ENCODE data around the gene ARTN. TPM values are rescaled to one million over a fixed set of nuclear protein-coding genes. Genes with fewer than 3 reads are reported as not detected.
A peak's percentile ranks its signal among the peaks of the same experiment; 100 is the strongest.

ARTN gene
- total and polyA plus RNA-seq, 2 experiments from 2014 or later: 2.1 TPM; not detected in 1

- Histone ChIP-seq H3K27me3 (no peaks in the 10 kb centered on the region), H3K4me1 (ENCODE audit: insufficient read depth) (peaks cover 7% of the 10 kb centered on the region), H3K9me3 (ENCODE audit: low read depth) (no peaks in the 10 kb centered on the region), H3K27ac (no peak overlapping the region), H4K20me1 (ENCODE audit: insufficient read depth, poor library complexity, severe bottlenecking) (peaks cover 2% of the 10 kb centered on the region), H3K4me2 (peak overlapping the region; percentile 87), H2AFZ (no peak overlapping the region), H3K36me3 (replicated peaks; ENCODE audit: insufficient read depth, low read depth) (no peaks in the 10 kb centered on the region), H3K4me3 (peak overlapping the region; percentile 64), H3K9me2 (replicated peaks; ENCODE audit: insufficient read depth) (no peaks in the 10 kb centered on the region), H3K79me2 (peaks cover 16% of the 10 kb centered on the region)
- no peak for DNase-seq (ENCODE audit: low spot score)
- WGBS (ENCODE audit: low lambda C conversion rate, missing lambda C conversion rate): 63% methylated on average over 5 of the region's 5 CpGs
- no peak for TF ChIP-seq CTCF (IDR thresholded peaks at IDR 0.05; ENCODE audit: poor library complexity)
- TF ChIP-seq EZH2phosphoT487 (IDR thresholded peaks at IDR 0.05; ENCODE audit: low read depth, severe bottlenecking, unreplicated experiment): no peak
- TF ChIP-seq EZH2 (IDR thresholded peaks at IDR 0.05; ENCODE audit: borderline replicate concordance): no peak
Observed at GRCh38 chr1:43970502-43970901, 36.9 kb downstream of the ARTN start.

- 94% methylated on average over 9 of the region's 9 CpGs for WGBS (ENCODE audit: low lambda C conversion rate, missing lambda C conversion rate)
- Histone ChIP-seq H3K9me2 (replicated peaks; ENCODE audit: insufficient read depth) (no peaks in the 10 kb centered on the region), H3K27ac (no peak overlapping the region), H3K9me3 (ENCODE audit: low read depth) (no peaks in the 10 kb centered on the region), H3K4me3 (no peak overlapping the region), H3K4me1 (ENCODE audit: insufficient read depth) (peaks cover 11% of the 10 kb centered on the region), H3K36me3 (replicated peaks; ENCODE audit: insufficient read depth, low read depth) (no peaks in the 10 kb centered on the region), H4K20me1 (ENCODE audit: insufficient read depth, poor library complexity, severe bottlenecking) (peaks cover 6% of the 10 kb centered on the region), H3K4me2 (peak overlapping the region; percentile 87), H3K27me3 (no peaks in the 10 kb centered on the region), H2AFZ (no peak overlapping the region), H3K79me2 (peaks cover 20% of the 10 kb centered on the region)
- no peak for DNase-seq (ENCODE audit: low spot score)
- TF ChIP-seq CTCF (IDR thresholded peaks at IDR 0.05; ENCODE audit: poor library complexity): no peak
- TF ChIP-seq EZH2 (IDR thresholded peaks at IDR 0.05; ENCODE audit: borderline replicate concordance): no peak
- no peak for TF ChIP-seq EZH2phosphoT487 (IDR thresholded peaks at IDR 0.05; ENCODE audit: low read depth, severe bottlenecking, unreplicated experiment)
Observed at GRCh38 chr1:43970911-43971310, 37.3 kb downstream of the ARTN start.

- no peaks in the 10 kb centered on the region for H3K9me3 ChIP-seq (ENCODE audit: low read depth)
- H3K27ac ChIP-seq: no peak overlapping the region
- DNase-seq (ENCODE audit: low spot score): no peak
- TF ChIP-seq CTCF (IDR thresholded peaks at IDR 0.05; ENCODE audit: poor library complexity): no peak
- no peak for TF ChIP-seq EZH2phosphoT487 (IDR thresholded peaks at IDR 0.05; ENCODE audit: low read depth, severe bottlenecking, unreplicated experiment)
- TF ChIP-seq EZH2 (IDR thresholded peaks at IDR 0.05; ENCODE audit: borderline replicate concordance): no peak
- H3K4me2 ChIP-seq: no peak overlapping the region
- no peaks in the 10 kb centered on the region for H3K27me3 ChIP-seq
- WGBS (ENCODE audit: low lambda C conversion rate, missing lambda C conversion rate): 95% methylated on average over 17 of the region's 17 CpGs
- H3K4me1 ChIP-seq (ENCODE audit: insufficient read depth): peaks cover 16% of the 10 kb centered on the region
- no peaks in the 10 kb centered on the region for H3K36me3 ChIP-seq (replicated peaks; ENCODE audit: insufficient read depth, low read depth)
- H4K20me1 ChIP-seq (ENCODE audit: insufficient read depth, poor library complexity, severe bottlenecking): peaks cover 11% of the 10 kb centered on the region
- no peak overlapping the region for H3K4me3 ChIP-seq
- no peaks in the 10 kb centered on the region for H3K9me2 ChIP-seq (replicated peaks; ENCODE audit: insufficient read depth)
- no peak overlapping the region for H2AFZ ChIP-seq
- H3K79me2 ChIP-seq: peaks cover 26% of the 10 kb centered on the region
Observed at GRCh38 chr1:43971336-43971980, 37.9 kb downstream of the ARTN start.
